ENCODE results near the gene COL1A1.

- TF ChIP-seq OSR1 (CRISPR knock-in tag; IDR thresholded peaks at IDR 0.05) (no peak), ZFP3 (CRISPR knock-in tag; IDR thresholded peaks at IDR 0.05) (no peak), CREB5 (CRISPR knock-in tag; IDR thresholded peaks at IDR 0.05; ENCODE audit: low read depth) (no peak), RARB (CRISPR knock-in tag; IDR thresholded peaks at IDR 0.05) (no peak), TOX (CRISPR knock-in tag; IDR thresholded peaks at IDR 0.05; ENCODE audit: borderline replicate concordance) (no peak), POU6F1 (CRISPR knock-in tag; IDR thresholded peaks at IDR 0.05; ENCODE audit: borderline replicate concordance, low read depth) (no peak), PPARA (CRISPR knock-in tag; IDR thresholded peaks at IDR 0.05; ENCODE audit: borderline replicate concordance) (no peak), ZNF8 (CRISPR knock-in tag; IDR thresholded peaks at IDR 0.05) (no peak), ISL1 (CRISPR knock-in tag; IDR thresholded peaks at IDR 0.05) (no peak), ARNTL (CRISPR knock-in tag; IDR thresholded peaks at IDR 0.05; ENCODE audit: borderline replicate concordance, low read depth) (no peak), ZNF565 (CRISPR knock-in tag; conservative IDR thresholded peaks at IDR 0.05; ENCODE audit: low read depth) (no peak)
Measured at GRCh38 chr17:50147841-50148225, 53.6 kb downstream of the COL1A1 start.

All from SK-N-SH treated with all-trans-retinoic acid at 6 μM for 48 hours (cell line).